Medulla oblongata (tissue), 1 donor: ENCODE measurements around the gene ZNF337.
"Not testable (repeated sequence)": the region's sequence is repeated elsewhere in the genome, so short reads cannot be mapped to it uniquely, and the experiment has no call there.

Source experiments
- DNase-seq: peaks from one replicate; pipeline ENCODE4 v3.0.0-alpha.2; 2015; ENCODE audit errors: extremely low spot score

ZNF337 gene

GRCh38 chr20:25696371-25697131 is at the start of gene ZNF337:
ZNF337 (minus strand) TSS chr20:25696853; CDS start chr20:25686417, 10,436 bp downstream.
- DNase-seq, result peak; percentile 96

GRCh38 chr20:25745738-25746137 is 49.1 kb upstream of the ZNF337 start:
- no peak for DNase-seq

- DNase-seq, result no peak
Observed at GRCh38 chr20:25745100-25745499, 48.4 kb upstream of the ZNF337 start.

- DNase-seq, result peak; percentile 52
Observed at GRCh38 chr20:25744261-25744660, 47.6 kb upstream of the ZNF337 start.

- DNase-seq, result no peak
Observed at GRCh38 chr20:25741088-25741487, 44.4 kb upstream of the ZNF337 start.

GRCh38 chr20:25739615-25740320 is 43.1 kb upstream of the ZNF337 start:
- no peak for DNase-seq

GRCh38 chr20:25738198-25738597 is 41.5 kb upstream of the ZNF337 start:
- DNase-seq, result no peak

GRCh38 chr20:25733903-25734302 is 37.2 kb upstream of the ZNF337 start:
- no peak for DNase-seq

GRCh38 chr20:25730862-25731261 is 34.2 kb upstream of the ZNF337 start:
- DNase-seq, result no peak

- no peak for DNase-seq
Observed at GRCh38 chr20:25726357-25726756, 29.7 kb upstream of the ZNF337 start.

GRCh38 chr20:25725639-25726038 is 29.0 kb upstream of the ZNF337 start:
- DNase-seq, result no peak

GRCh38 chr20:25723975-25724374 is 27.3 kb upstream of the ZNF337 start:
- no peak for DNase-seq

- DNase-seq, result no peak
Observed at GRCh38 chr20:25720285-25720684, 23.6 kb upstream of the ZNF337 start.

- DNase-seq, result not testable (repeated sequence)
Observed at GRCh38 chr20:25718896-25719809, 22.5 kb upstream of the ZNF337 start.

GRCh38 chr20:25707695-25708094 is 11.0 kb upstream of the ZNF337 start:
- DNase-seq, result no peak

- DNase-seq, result no peak
Observed at GRCh38 chr20:25706793-25707192, 10.1 kb upstream of the ZNF337 start.

GRCh38 chr20:25705830-25706351 is 9.2 kb upstream of the ZNF337 start:
- DNase-seq, result no peak

- not testable (repeated sequence) for DNase-seq
Observed at GRCh38 chr20:25704303-25704702, 7.7 kb upstream of the ZNF337 start.

- DNase-seq, result not testable (repeated sequence)
Observed at GRCh38 chr20:25700835-25701234, 4.2 kb upstream of the ZNF337 start.

- DNase-seq, result no peak
Observed at GRCh38 chr20:25699914-25700313, 3.3 kb upstream of the ZNF337 start.

GRCh38 chr20:25697132-25697446 is 436 bp upstream of the ZNF337 start:
- DNase-seq, result no peak
